HG03066 (cell line): ENCODE data around the gene ZSCAN23.
A peak's percentile ranks its signal among the peaks of the same experiment; 100 is the strongest.
"Not testable (repeated sequence)": the region's sequence is repeated elsewhere in the genome, so short reads cannot be mapped to it uniquely, and the experiment has no call there.

Experiments
- ATAC-seq: cut with Tn5 transposase; IDR thresholded peaks from one replicate; pipeline ENCODE4 v1.9.1; 2021; ENCODE audit warnings: low read depth; ENCODE audit not compliant: unreplicated experiment

ZSCAN23 gene

GRCh38 chr6:28444759-28445158 lies 1.5 kb upstream of the ZSCAN23 start:
- ATAC-seq = not testable (repeated sequence)

- no peak for ATAC-seq
These were observed 705 bp downstream of the ZSCAN23 start for GRCh38 chr6:28442586-28442985.

GRCh38 chr6:28436404-28436803 lies 6.9 kb downstream of the ZSCAN23 start:
- no peak for ATAC-seq

GRCh38 chr6:28433119-28433518 lies 10.2 kb downstream of the ZSCAN23 start:
- no peak for ATAC-seq

GRCh38 chr6:28429781-28430180 lies 13.5 kb downstream of the ZSCAN23 start:
- ATAC-seq = no peak

GRCh38 chr6:28425944-28426541 lies 17.2 kb downstream of the ZSCAN23 start:
- ATAC-seq = no peak

GRCh38 chr6:28424163-28424562 lies 19.1 kb downstream of the ZSCAN23 start:
- ATAC-seq = no peak

GRCh38 chr6:28423546-28423945 lies 19.7 kb downstream of the ZSCAN23 start:
- ATAC-seq = no peak

- no peak for ATAC-seq
These were observed 29.6 kb downstream of the ZSCAN23 start for GRCh38 chr6:28413681-28414080.

GRCh38 chr6:28410767-28411166 lies 32.5 kb downstream of the ZSCAN23 start:
- ATAC-seq = no peak

GRCh38 chr6:28408076-28408802 lies 35.1 kb downstream of the ZSCAN23 start:
- ATAC-seq = no peak

GRCh38 chr6:28407401-28407800 lies 35.9 kb downstream of the ZSCAN23 start:
- no peak for ATAC-seq

- ATAC-seq = not testable (repeated sequence)
These were observed 39.4 kb downstream of the ZSCAN23 start for GRCh38 chr6:28403923-28404322.

- ATAC-seq = no peak
These were observed 41.1 kb downstream of the ZSCAN23 start for GRCh38 chr6:28402197-28402596.

- no peak for ATAC-seq
These were observed 42.1 kb downstream of the ZSCAN23 start for GRCh38 chr6:28401172-28401571.

- no peak for ATAC-seq
These were observed 43.2 kb downstream of the ZSCAN23 start for GRCh38 chr6:28400122-28400451.

GRCh38 chr6:28399350-28400121 lies 43.8 kb downstream of the ZSCAN23 start, which contains the start of gene ZSCAN12:
Gene ZSCAN12 (minus strand): TSS chr6:28399747. CDS start chr6:28398405, 1,342 bp downstream.
- peak; percentile 82 for ATAC-seq

- ATAC-seq = no peak
These were observed 47.4 kb downstream of the ZSCAN23 start for GRCh38 chr6:28395918-28396317.

- ATAC-seq = no peak
These were observed 49.2 kb downstream of the ZSCAN23 start for GRCh38 chr6:28393912-28394662.

- ATAC-seq = no peak
These were observed 52.6 kb downstream of the ZSCAN23 start for GRCh38 chr6:28390688-28391087.

- no peak for ATAC-seq
These were observed 59.2 kb downstream of the ZSCAN23 start for GRCh38 chr6:28384143-28384533.
